ENCODE results near the gene CREB3L4.
"Not testable (repeated sequence)": the region's sequence is repeated elsewhere in the genome, so short reads cannot be mapped to it uniquely, and the experiment has no call there.

CREB3L4 gene

GRCh38 chr1:153960206-153960605, 7.5 kb upstream of the CREB3L4 start:
- DNase-seq: no peak

- DNase-seq: no peak
Observed at GRCh38 chr1:153961421-153961820, 6.3 kb upstream of the CREB3L4 start.

DNA sequence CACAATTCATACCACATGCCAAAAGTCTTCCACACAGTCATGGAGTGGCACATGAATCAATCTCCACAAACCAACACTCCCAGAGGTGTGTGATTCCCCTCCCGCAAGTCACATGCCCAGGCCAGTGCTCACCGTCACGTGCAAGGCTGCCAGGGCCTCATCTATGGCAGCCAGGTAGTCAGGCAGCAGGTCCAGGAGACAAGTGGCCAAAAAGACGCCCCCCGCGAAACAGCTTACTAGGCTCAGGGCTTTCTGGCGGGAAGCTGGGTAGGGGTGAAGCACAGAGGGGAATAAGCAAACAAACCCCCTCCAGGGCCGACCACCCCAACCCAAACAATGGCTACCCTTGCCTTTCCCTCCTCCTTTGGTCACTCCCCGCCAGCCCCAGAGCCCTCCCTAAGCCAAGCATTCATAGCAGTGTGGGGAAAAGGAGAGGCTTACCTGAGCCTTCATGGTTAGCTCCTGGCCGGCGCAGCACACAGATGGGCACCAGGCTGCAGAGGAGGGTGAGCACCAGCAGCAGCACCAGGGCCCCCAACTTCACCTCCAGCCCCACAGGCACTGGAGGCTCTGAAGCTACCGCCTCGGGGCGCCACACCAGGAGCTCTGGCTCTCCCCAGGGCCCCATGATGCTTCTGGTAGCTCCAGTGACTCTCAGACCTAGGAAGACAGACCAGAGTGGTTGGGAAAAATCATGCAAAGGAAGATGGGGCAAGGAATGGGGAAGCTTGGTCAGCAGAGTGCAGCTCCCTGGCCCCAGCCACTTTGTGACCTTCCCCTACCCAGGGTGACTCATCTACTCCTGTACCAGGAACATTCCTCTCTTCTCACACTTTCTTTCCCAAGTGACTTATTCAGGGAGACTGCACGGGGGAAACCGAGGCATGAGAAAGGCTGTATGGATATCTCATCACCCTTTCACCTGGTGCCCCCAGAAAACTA, 5.3 kb upstream of the CREB3L4 start:
- no peak for DNase-seq

GRCh38 chr1:153963030-153963849, 4.5 kb upstream of the CREB3L4 start, which contains the start of gene SLC39A1:
Gene SLC39A1, minus strand, starts transcription at chr1:153963537. Its CDS starts 822 bp downstream, at chr1:153962715.
- peak; percentile 99 for DNase-seq

DNA sequence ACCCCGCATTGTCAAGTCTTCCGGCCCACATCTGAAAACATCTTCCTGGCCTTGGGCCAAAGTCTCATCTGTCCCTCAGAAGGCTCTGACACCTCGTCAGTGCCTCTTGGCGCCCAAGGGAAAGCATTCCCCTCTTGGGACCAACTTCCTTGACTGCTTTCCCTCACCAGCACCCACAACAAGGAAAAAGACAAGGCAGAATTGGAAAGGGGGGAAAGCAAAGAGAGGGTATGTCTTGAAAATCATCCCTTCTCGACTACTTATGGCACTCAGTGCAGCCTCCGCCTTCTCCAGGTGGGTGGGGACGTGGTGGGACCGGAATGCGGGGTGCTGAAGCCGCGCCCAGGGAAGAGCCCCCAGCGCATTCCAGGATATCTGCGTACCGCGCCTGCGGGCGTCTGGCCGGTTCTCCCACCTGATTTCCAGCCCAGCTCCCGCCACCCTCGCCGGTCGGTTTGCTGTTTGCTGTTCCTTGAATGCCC, 3.8 kb upstream of the CREB3L4 start:
- no peak for DNase-seq

- no peak for DNase-seq
Observed at GRCh38 chr1:153968000-153968363, 280 bp downstream of the CREB3L4 start.

- no peak for DNase-seq
Observed at GRCh38 chr1:153968408-153968807, 706 bp downstream of the CREB3L4 start.

- no peak for DNase-seq
Observed at GRCh38 chr1:153968972-153969371, 1.3 kb downstream of the CREB3L4 start.

DNA sequence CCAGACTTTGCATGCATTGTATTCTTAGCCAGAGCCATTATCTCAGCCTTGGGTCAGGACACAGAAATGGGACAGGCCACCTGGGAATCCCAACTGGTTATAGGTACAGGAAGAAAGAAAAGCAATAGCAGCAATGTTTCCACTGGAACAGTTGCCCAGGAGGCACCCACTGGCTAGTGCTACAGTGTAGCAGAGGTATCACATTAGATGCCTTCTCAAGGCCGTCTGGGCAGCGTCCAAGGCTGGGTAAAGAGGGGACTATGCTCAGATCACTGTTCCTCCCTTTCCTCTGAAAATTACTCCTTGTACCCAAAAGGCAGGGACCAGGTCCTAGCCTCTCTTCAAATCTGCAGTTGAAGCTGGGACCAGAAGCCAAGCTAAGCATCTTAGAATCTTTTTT, 2.6 kb downstream of the CREB3L4 start:
- no peak for DNase-seq

DNA sequence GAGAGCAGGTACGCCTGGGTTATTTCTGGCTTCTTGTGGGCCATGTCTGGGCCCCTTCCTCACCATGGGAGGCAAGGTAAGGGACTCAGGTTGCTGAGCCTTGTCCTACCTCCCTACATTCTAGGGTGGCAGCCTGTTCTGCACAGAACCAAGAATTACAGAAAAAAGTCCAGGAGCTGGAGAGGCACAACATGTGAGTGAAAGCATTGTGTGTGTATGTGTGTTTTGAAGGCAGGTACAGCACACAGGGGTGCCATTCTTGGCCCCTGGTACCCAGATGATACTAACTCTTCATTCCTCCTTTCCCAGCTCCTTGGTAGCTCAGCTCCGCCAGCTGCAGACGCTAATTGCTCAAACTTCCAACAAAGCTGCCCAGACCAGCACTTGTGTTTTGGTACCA, 5.4 kb downstream of the CREB3L4 start:
- DNase-seq: no peak

DNA sequence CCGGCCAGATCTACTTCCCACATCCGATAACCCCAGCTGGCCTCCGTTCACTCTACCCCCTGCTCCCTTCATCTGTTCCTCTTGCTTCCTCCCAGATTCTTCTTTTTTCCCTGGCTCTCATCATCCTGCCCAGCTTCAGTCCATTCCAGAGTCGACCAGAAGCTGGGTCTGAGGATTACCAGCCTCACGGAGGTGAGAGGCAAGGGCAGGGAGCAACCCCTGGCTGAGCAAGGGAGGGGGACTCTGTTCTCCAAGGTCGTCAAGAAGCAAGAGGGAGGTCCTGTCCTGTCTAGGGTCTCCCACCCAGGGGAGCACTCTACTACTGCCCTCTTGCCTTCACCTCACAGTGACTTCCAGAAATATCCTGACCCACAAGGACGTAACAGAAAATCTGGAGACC, 5.8 kb downstream of the CREB3L4 start:
- DNase-seq: no peak

GRCh38 chr1:153976819-153977249, 9.1 kb downstream of the CREB3L4 start:
- no peak for DNase-seq

GRCh38 chr1:153977250-153978240, 9.8 kb downstream of the CREB3L4 start, which contains the start of gene JTB:
Gene JTB, minus strand, starts transcription at chr1:153977674. Its CDS starts 422 bp downstream, at chr1:153977252.
- DNase-seq: peak; percentile 89

- DNase-seq: peak; percentile 62
Observed at GRCh38 chr1:153978274-153978909, 10.7 kb downstream of the CREB3L4 start.

- not testable (repeated sequence) for DNase-seq
Observed at GRCh38 chr1:153979091-153979490, 11.4 kb downstream of the CREB3L4 start.

DNA sequence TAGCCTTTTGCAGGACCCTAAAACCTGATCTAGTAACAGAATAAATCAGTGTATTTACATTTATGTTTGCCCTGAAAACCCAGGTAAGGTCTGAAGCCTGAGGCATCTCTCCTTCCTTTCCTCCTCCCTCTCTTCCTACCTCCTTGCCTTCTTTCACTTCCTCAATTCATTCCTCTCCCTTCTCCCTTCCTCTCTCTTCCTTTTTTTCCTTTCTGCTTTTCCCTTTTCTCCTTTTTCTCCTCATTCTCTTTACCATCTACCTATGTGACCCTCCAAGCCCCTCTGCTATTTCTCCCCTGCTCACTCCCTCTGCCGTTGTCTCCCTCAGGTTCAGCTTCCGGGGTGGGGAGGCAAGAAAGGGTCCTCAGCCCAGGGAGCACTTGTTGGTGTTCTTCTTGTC, 14.0 kb downstream of the CREB3L4 start:
- DNase-seq: not testable (repeated sequence)

GRCh38 chr1:153984123-153984894, 16.6 kb downstream of the CREB3L4 start:
- DNase-seq: no peak

DNA sequence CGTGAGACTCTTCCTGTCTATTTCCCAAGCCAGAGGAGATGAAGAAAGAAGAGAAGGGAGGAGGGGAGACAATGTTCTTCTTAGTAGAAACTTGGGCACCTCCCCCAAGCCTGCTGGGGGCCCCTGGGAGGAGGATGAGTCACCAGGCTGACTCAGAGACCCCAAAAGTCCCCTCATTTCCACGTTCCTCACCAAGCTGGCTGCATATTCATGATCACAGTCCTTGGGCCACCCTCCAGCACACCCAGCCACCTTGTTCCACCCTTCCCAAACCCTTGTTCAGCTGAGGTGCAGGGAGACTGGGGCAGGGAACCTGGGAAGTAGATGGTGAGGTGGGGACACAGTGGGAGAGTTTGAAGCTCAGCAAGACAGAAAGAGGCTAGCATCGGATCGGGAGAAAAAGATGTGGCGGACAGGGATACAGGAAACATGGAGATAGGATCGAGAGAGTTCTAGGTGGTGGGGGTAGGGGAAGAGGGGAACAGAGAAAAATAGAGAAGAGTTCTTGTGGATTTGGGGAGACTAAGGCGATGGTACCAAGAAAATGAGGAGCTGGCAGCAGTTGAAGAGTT, 17.7 kb downstream of the CREB3L4 start:
- DNase-seq: no peak

- peak; percentile 92 for DNase-seq
Observed at GRCh38 chr1:153985941-153986761, 18.4 kb downstream of the CREB3L4 start, which contains the start of gene RAB13. Gene RAB13, minus strand, starts transcription at chr1:153986339. Its CDS starts 103 bp downstream, at chr1:153986236.

All from SHP77 treated with DMSO at 0.1 percent for 48 hours (cell line).